Esophagus muscularis mucosa (tissue), 3 donors: ENCODE data around the gene DOCK3.

Experiments
- CTCF ChIP-seq, 3 experiments: fragments of 200-600 bp in 2 of 3; fragments of 450-650 bp in 1 of 3; sonication (generic) in 2 of 3; IDR thresholded peaks; one replicate each; pipeline ENCODE4 v1.5.1; 2017 to 2019; ENCODE audit warnings: antibody characterized with exemption in 3 of 3, mild to moderate bottlenecking in 2 of 3, moderate library complexity in 1 of 3
- POLR2AphosphoS5 ChIP-seq, 2 donors: sonication (generic); formaldehyde crosslinking; IDR thresholded peaks; one replicate each; pipeline ENCODE4 v1.6.1; 2017; ENCODE audit warnings: antibody characterized with exemption in 2 of 2

- TF ChIP-seq CTCF (IDR thresholded peaks at IDR 0.05), result no peak
- no peak for TF ChIP-seq POLR2AphosphoS5 (IDR thresholded peaks at IDR 0.05)
Observed at GRCh38 chr3:50862221-50862620, 187.5 kb downstream of the DOCK3 start.
